C4-2B (cell line): ENCODE data around the gene TASP1.

Source experiments
- ZFX ChIP-seq: fragments of 450-650 bp; IDR thresholded peaks from 2 replicates; pipeline ENCODE4 v1.6.1; 2017
- TF ChIP-seq, protein P1 (sequence below): fragments of 450-650 bp; conservative IDR thresholded peaks from 2 replicates; pipeline ENCODE4 v1.5.1; 2017; ENCODE audit warnings: mild to moderate bottlenecking

- TF ChIP-seq, protein P1, sequence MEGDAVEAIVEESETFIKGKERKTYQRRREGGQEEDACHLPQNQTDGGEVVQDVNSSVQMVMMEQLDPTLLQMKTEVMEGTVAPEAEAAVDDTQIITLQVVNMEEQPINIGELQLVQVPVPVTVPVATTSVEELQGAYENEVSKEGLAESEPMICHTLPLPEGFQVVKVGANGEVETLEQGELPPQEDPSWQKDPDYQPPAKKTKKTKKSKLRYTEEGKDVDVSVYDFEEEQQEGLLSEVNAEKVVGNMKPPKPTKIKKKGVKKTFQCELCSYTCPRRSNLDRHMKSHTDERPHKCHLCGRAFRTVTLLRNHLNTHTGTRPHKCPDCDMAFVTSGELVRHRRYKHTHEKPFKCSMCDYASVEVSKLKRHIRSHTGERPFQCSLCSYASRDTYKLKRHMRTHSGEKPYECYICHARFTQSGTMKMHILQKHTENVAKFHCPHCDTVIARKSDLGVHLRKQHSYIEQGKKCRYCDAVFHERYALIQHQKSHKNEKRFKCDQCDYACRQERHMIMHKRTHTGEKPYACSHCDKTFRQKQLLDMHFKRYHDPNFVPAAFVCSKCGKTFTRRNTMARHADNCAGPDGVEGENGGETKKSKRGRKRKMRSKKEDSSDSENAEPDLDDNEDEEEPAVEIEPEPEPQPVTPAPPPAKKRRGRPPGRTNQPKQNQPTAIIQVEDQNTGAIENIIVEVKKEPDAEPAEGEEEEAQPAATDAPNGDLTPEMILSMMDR = no peak
- no peak for TF ChIP-seq ZFX
These were observed 94.9 kb downstream of the TASP1 start for GRCh38 chr20:13543783-13544182.
